Glutamatergic neuron (in vitro differentiated cells): ENCODE measurements around the gene ITM2C. TPM values are rescaled to one million over a fixed set of nuclear protein-coding genes. Genes with fewer than 3 reads are reported as not detected.

Experiments
- DNase-seq: peaks from one replicate; pipeline ENCODE4 v3.0.0; 2022
- H3K27ac Mint-ChIP-seq: one replicate; pipeline ENCODE4 v1.8.0; 2020; ENCODE audit warnings: mild to moderate bottlenecking, mixed read lengths, inconsistent platforms; ENCODE audit not compliant: unreplicated experiment
- H3K27me3 Mint-ChIP-seq: one replicate; pipeline ENCODE4 v1.8.0; 2020; ENCODE audit warnings: mild to moderate bottlenecking, moderate library complexity, mixed read lengths, inconsistent platforms; ENCODE audit not compliant: unreplicated experiment
- H3K36me3 Mint-ChIP-seq: one replicate; pipeline ENCODE4 v1.8.0; 2020; ENCODE audit warnings: mild to moderate bottlenecking, mixed read lengths, inconsistent platforms; ENCODE audit not compliant: unreplicated experiment
- H3K4me1 Mint-ChIP-seq: one replicate; pipeline ENCODE4 v1.8.0; 2020; ENCODE audit warnings: mild to moderate bottlenecking, low read depth, mixed read lengths, inconsistent platforms; ENCODE audit not compliant: unreplicated experiment
- H3K4me3 Mint-ChIP-seq: one replicate; pipeline ENCODE4 v1.8.0; 2020; ENCODE audit warnings: mild to moderate bottlenecking, mixed read lengths, inconsistent platforms; ENCODE audit not compliant: unreplicated experiment
- H3K9me3 Mint-ChIP-seq: one replicate; pipeline ENCODE4 v1.8.0; 2020; ENCODE audit warnings: mild to moderate bottlenecking, moderate library complexity, mixed read lengths, inconsistent platforms; ENCODE audit not compliant: unreplicated experiment
- CTCF ChIP-seq: fragments of 200-600 bp; sonication (generic); IDR thresholded peaks from one replicate; pipeline ENCODE4 v1.5.0; 2021; ENCODE audit not compliant: partially characterized antibody, unreplicated experiment
- total RNA-seq: library from RNA; stranded (reverse); fragmentation: NEBNext Ultra II Directional; extraction: Animal tissue kit (Norgen Biotek cat#: 25700); gene quantifications from one replicate; pipeline ENCODE4 v1.2.1, GENCODE V29; 2021; ENCODE audit not compliant: unreplicated experiment

ITM2C gene
- total RNA-seq, 1 donor from 2014 or later: 72.0 TPM

GRCh38 chr2:230830428-230830827 is 34.3 kb upstream of the ITM2C start:
- no peaks in the 10 kb centered on the region for H3K36me3 Mint-ChIP-seq
- DNase-seq: no peak
- no peak for TF ChIP-seq CTCF
- peaks cover 2% of the 10 kb centered on the region for H3K27me3 Mint-ChIP-seq
- H3K4me3 Mint-ChIP-seq: no peak overlapping the region
- H3K4me1 Mint-ChIP-seq: no peaks in the 10 kb centered on the region
- H3K27ac Mint-ChIP-seq: no peak overlapping the region
- no peaks in the 10 kb centered on the region for H3K9me3 Mint-ChIP-seq

GRCh38 chr2:230840301-230840700 is 24.4 kb upstream of the ITM2C start:
- no peak overlapping the region for H3K27ac Mint-ChIP-seq
- peaks cover 17% of the 10 kb centered on the region for H3K4me1 Mint-ChIP-seq
- peaks cover 3% of the 10 kb centered on the region for H3K9me3 Mint-ChIP-seq
- TF ChIP-seq CTCF: no peak
- H3K36me3 Mint-ChIP-seq: peaks cover 8% of the 10 kb centered on the region
- no peak for DNase-seq
- H3K4me3 Mint-ChIP-seq: no peak overlapping the region
- H3K27me3 Mint-ChIP-seq: peaks cover 3% of the 10 kb centered on the region

- Mint-ChIP-seq H3K9me3 (peaks cover 5% of the 10 kb centered on the region), H3K4me3 (no peak overlapping the region), H3K27ac (peak overlapping the region; percentile 8), H3K27me3 (peaks cover 3% of the 10 kb centered on the region), H3K4me1 (peaks cover 17% of the 10 kb centered on the region), H3K36me3 (peaks cover 8% of the 10 kb centered on the region)
- TF ChIP-seq CTCF: no peak
- no peak for DNase-seq
These were observed 22.3 kb upstream of the ITM2C start for GRCh38 chr2:230842473-230842872.

- H3K9me3 Mint-ChIP-seq: peaks cover 5% of the 10 kb centered on the region
- H3K27me3 Mint-ChIP-seq: peaks cover 3% of the 10 kb centered on the region
- H3K4me3 Mint-ChIP-seq: no peak overlapping the region
- no peak for TF ChIP-seq CTCF
- H3K27ac Mint-ChIP-seq: peak overlapping the region; percentile 57
- peaks cover 4% of the 10 kb centered on the region for H3K36me3 Mint-ChIP-seq
- no peak for DNase-seq
- H3K4me1 Mint-ChIP-seq: peaks cover 17% of the 10 kb centered on the region
These were observed 21.6 kb upstream of the ITM2C start for GRCh38 chr2:230843132-230843531.

- Mint-ChIP-seq H3K36me3 (no peaks in the 10 kb centered on the region), H3K4me1 (peaks cover 17% of the 10 kb centered on the region), H3K27ac (no peak overlapping the region), H3K9me3 (peaks cover 7% of the 10 kb centered on the region), H3K4me3 (no peak overlapping the region), H3K27me3 (peaks cover 4% of the 10 kb centered on the region)
- TF ChIP-seq CTCF: no peak
- no peak for DNase-seq
These were observed 18.4 kb upstream of the ITM2C start for GRCh38 chr2:230846360-230846759.
